HepG2 (cell line): ENCODE results near the gene PFAS. TPM values are rescaled to one million over a fixed set of nuclear protein-coding genes. Genes with fewer than 3 reads are reported as not detected.

Source experiments
- BCL6 ChIP-seq: IDR thresholded peaks from 2 replicates; pipeline ENCODE4 v1.6.1; 2016; ENCODE audit warnings: missing genetic modification reagents, missing compliant biosample characterization
- CEBPG ChIP-seq: IDR thresholded peaks from 2 replicates; pipeline ENCODE4 v1.6.1; 2016
- EP300 ChIP-seq, 3 experiments: sonication (generic) in 1 of 3; formaldehyde crosslinking in 1 of 3; IDR thresholded peaks; 2 replicates each; pipeline versions ENCODE4 v1.5.1 to v1.6.1; 2011 to 2020; ENCODE audit warnings: low read depth in 2 of 3, low read length in 2 of 3, borderline replicate concordance in 1 of 3, improper control_type of control experiment in 1 of 3, mild to moderate bottlenecking in 1 of 3, missing genetic modification reagents in 1 of 3, moderate library complexity in 1 of 3
- FOXA1 ChIP-seq, 2 experiments: fragments of 450-650 bp in 1 of 2; sonication (generic) in 1 of 2; formaldehyde crosslinking in 1 of 2; IDR thresholded peaks; 2 replicates each; pipeline versions ENCODE4 v1.4.0 to v1.6.1; 2016 to 2020; ENCODE audit warnings: missing genetic modification reagents in 1 of 2
- HCFC1 ChIP-seq: fragments of 150-350 bp; IDR thresholded peaks from 2 replicates; pipeline ENCODE4 v1.6.1; 2014; ENCODE audit warnings: low read depth, low read length
- JUNB ChIP-seq: sonication (generic); formaldehyde crosslinking; IDR thresholded peaks from 2 replicates; pipeline ENCODE4 v1.8.0; 2022; ENCODE audit warnings: missing genetic modification reagents, mild to moderate bottlenecking, borderline replicate concordance
- MEF2D ChIP-seq: sonication (generic); formaldehyde crosslinking; IDR thresholded peaks from 2 replicates; pipeline ENCODE4 v1.5.1; 2020; ENCODE audit warnings: mild to moderate bottlenecking, missing genetic modification reagents
- MYC ChIP-seq: sonication (generic); formaldehyde crosslinking; IDR thresholded peaks from 2 replicates; pipeline ENCODE4 v1.9.0; 2021; ENCODE audit warnings: missing genetic modification reagents, borderline replicate concordance
- PAWR ChIP-seq: sonication (generic); formaldehyde crosslinking; IDR thresholded peaks from 2 replicates; pipeline ENCODE4 v1.4.0; 2020; ENCODE audit warnings: missing genetic modification reagents, mild to moderate bottlenecking, borderline replicate concordance
- SP5 ChIP-seq: IDR thresholded peaks from 2 replicates; pipeline ENCODE4 v1.6.1; 2016; ENCODE audit warnings: low read depth, borderline replicate concordance
- ZC3H4 ChIP-seq: sonication (generic); formaldehyde crosslinking; IDR thresholded peaks from 2 replicates; pipeline ENCODE4 v1.4.0; 2020; ENCODE audit warnings: missing genetic modification reagents, borderline replicate concordance
- ZNF205 ChIP-seq: IDR thresholded peaks from 2 replicates; pipeline ENCODE4 v1.6.1; 2018; ENCODE audit warnings: missing biosample characterization, missing genetic modification reagents
- ZNF33B ChIP-seq: sonication (generic); formaldehyde crosslinking; IDR thresholded peaks from 2 replicates; pipeline ENCODE4 v1.5.1; 2020; ENCODE audit warnings: mild to moderate bottlenecking, missing genetic modification reagents
- ZNF556 ChIP-seq: sonication (generic); formaldehyde crosslinking; IDR thresholded peaks from 2 replicates; pipeline ENCODE4 v1.4.0; 2020; ENCODE audit warnings: mild to moderate bottlenecking, missing genetic modification reagents, borderline replicate concordance
- ZNF816 ChIP-seq: sonication (generic); formaldehyde crosslinking; IDR thresholded peaks from 2 replicates; pipeline ENCODE4 v1.8.0; 2022; ENCODE audit warnings: missing genetic modification reagents, mild to moderate bottlenecking, borderline replicate concordance
- ZNF850 ChIP-seq: sonication (generic); formaldehyde crosslinking; conservative IDR thresholded peaks from 2 replicates; pipeline ENCODE4 v1.9.0; 2021; ENCODE audit warnings: mild to moderate bottlenecking, missing genetic modification reagents
- ZSCAN22 ChIP-seq: sonication (generic); formaldehyde crosslinking; IDR thresholded peaks from 2 replicates; pipeline ENCODE4 v1.4.0; 2020; ENCODE audit warnings: mild to moderate bottlenecking, missing genetic modification reagents
- polyA plus RNA-seq, 8 experiments: library from polyadenylated mRNA; depleted of rRNA in 3 of 8; stranded (reverse) in 7 of 8; unstranded in 1 of 8; fragments of >200 nt; fragmentation: Illumina TruSeq in 4 of 8; extraction: Trizol in 4 of 8; gene quantifications; 2 replicates each; pipeline versions ENCODE4 v1.2.1 to v1.2.3, GENCODE V29; 2011 to 2016; ENCODE audit warnings: low read depth in 4 of 8, missing spikeins in 1 of 8, mixed read lengths in 1 of 8; ENCODE audit not compliant: insufficient read depth in 1 of 8
- total RNA-seq, 5 experiments: library from RNA; depleted of rRNA; stranded (reverse); fragments of >200 nt; fragmentation: Illumina TruSeq; extraction: Trizol; gene quantifications; 2 replicates each; pipeline ENCODE4 v1.2.3, GENCODE V29; 2016; ENCODE audit warnings: low read depth in 1 of 5
- TF ChIP-seq, protein P1 (sequence below): IDR thresholded peaks from 2 replicates; pipeline ENCODE4 v1.6.1; 2012; ENCODE audit warnings: low read depth, low read length, improper control_type of control experiment
- TF ChIP-seq, protein P2 (sequence below): sonication (generic); formaldehyde crosslinking; IDR thresholded peaks from 2 replicates; pipeline ENCODE4 v1.4.0; 2020; ENCODE audit warnings: missing genetic modification reagents
- TF ChIP-seq, protein P3 (sequence below): sonication (generic); formaldehyde crosslinking; IDR thresholded peaks from 2 replicates; pipeline ENCODE4 v1.4.0; 2020; ENCODE audit warnings: missing genetic modification reagents, mild to moderate bottlenecking, borderline replicate concordance

The PFAS gene
- total and polyA plus RNA-seq, 2 of the 13 experiments (the other 11 are each of a cell fraction or from before 2014, with no cell fraction given), result 49.4 to 58.2 TPM

DNA sequence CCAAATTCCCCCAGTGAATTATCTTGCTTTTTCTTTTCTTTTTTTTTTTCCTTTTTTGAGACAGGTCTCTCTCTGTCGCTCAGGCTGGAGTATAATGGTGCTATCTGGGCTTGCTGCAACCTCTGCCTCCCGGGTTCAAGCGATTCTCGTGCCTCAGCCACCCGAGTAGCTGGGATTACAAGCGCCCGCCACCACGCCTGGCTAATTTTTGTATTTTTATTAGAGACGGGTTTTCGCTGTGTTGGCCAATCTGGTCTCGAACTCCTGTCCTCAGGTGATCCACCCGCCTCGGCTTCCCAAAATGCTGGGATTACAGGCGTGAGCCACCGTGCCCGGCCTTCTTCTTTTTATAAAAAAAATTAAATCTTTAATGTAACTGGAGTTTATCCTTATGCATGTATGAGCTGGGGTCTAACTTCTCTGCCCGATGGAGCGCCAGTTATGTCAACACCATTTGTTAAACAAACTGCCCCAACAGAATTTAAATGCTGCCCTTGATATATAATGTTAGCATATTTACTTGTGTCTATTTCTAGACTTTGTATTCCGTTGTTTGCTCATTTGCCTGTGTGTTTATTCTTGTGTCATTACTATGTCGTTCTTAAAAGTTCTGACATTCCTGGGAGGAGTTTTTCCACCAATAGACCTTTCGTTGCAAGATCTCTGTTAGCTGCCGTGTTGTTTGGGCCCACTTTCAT is 38.2 kb upstream of the PFAS start (continued):
- TF ChIP-seq ZC3H4 (CRISPR knock-in tag) (no peak), JUNB (CRISPR knock-in tag) (0 out of 2 replicates have a peak, but pooled peaks have one; percentile 2), SP5 (CRISPR knock-in tag) (peak; percentile 95), ZNF33B (CRISPR knock-in tag) (no peak), BCL6 (CRISPR knock-in tag) (peak; percentile 95), ZSCAN22 (no peak), FOXA1 (IDR thresholded peaks at IDR 0.05) (peak; percentile 96), FOXA1 (CRISPR knock-in tag; IDR thresholded peaks at IDR 0.05) (peak; percentile 86), MEF2D (CRISPR knock-in tag) (peak; percentile 69; the same call in 1 of the 2 replicates), HCFC1 (no peak), ZNF850 (CRISPR knock-in tag) (0 out of 2 replicates have a peak, but pooled peaks have one; percentile 61), PAWR (CRISPR knock-in tag) (no peak), MYC (CRISPR knock-in tag) (no peak), ZNF816 (CRISPR knock-in tag) (peak; percentile 83; the same call in 1 of the 2 replicates), ZNF205 (peak; percentile 64; the same call in 1 of the 2 replicates), ZNF556 (CRISPR knock-in tag) (peak; percentile 7; the same call in 1 of the 2 replicates), EP300 (IDR thresholded peaks at IDR 0.05; ENCODE audit: low read depth in 2 of 2, low read length in 2 of 2) (peak; percentile 37 to 76; a peak in 3 of 4 replicates), EP300 (CRISPR knock-in tag; IDR thresholded peaks at IDR 0.05; ENCODE audit: borderline replicate concordance) (no peak), CEBPG (CRISPR knock-in tag) (peak; percentile 42)
- TF ChIP-seq, protein P1, sequence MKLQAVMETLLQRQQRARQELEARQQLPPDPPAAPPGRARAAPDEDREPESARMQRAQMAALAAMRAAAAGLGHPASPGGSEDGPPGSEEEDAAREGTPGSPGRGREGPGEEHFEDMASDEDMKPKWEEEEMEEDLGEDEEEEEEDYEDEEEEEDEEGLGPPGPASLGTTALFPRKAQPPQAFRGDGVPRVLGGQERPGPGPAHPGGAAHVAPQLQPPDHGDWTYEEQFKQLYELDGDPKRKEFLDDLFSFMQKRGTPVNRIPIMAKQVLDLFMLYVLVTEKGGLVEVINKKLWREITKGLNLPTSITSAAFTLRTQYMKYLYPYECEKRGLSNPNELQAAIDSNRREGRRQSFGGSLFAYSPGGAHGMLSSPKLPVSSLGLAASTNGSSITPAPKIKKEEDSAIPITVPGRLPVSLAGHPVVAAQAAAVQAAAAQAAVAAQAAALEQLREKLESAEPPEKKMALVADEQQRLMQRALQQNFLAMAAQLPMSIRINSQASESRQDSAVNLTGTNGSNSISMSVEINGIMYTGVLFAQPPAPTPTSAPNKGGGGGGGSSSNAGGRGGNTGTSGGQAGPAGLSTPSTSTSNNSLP, result peak; percentile 94
- TF ChIP-seq, protein P2, sequence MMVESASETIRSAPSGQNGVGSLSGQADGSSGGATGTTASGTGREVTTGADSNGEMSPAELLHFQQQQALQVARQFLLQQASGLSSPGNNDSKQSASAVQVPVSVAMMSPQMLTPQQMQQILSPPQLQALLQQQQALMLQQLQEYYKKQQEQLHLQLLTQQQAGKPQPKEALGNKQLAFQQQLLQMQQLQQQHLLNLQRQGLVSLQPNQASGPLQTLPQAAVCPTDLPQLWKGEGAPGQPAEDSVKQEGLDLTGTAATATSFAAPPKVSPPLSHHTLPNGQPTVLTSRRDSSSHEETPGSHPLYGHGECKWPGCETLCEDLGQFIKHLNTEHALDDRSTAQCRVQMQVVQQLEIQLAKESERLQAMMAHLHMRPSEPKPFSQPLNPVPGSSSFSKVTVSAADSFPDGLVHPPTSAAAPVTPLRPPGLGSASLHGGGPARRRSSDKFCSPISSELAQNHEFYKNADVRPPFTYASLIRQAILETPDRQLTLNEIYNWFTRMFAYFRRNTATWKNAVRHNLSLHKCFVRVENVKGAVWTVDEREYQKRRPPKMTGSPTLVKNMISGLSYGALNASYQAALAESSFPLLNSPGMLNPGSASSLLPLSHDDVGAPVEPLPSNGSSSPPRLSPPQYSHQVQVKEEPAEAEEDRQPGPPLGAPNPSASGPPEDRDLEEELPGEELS (CRISPR knock-in tag), result peak; percentile 81
- TF ChIP-seq, protein P3, sequence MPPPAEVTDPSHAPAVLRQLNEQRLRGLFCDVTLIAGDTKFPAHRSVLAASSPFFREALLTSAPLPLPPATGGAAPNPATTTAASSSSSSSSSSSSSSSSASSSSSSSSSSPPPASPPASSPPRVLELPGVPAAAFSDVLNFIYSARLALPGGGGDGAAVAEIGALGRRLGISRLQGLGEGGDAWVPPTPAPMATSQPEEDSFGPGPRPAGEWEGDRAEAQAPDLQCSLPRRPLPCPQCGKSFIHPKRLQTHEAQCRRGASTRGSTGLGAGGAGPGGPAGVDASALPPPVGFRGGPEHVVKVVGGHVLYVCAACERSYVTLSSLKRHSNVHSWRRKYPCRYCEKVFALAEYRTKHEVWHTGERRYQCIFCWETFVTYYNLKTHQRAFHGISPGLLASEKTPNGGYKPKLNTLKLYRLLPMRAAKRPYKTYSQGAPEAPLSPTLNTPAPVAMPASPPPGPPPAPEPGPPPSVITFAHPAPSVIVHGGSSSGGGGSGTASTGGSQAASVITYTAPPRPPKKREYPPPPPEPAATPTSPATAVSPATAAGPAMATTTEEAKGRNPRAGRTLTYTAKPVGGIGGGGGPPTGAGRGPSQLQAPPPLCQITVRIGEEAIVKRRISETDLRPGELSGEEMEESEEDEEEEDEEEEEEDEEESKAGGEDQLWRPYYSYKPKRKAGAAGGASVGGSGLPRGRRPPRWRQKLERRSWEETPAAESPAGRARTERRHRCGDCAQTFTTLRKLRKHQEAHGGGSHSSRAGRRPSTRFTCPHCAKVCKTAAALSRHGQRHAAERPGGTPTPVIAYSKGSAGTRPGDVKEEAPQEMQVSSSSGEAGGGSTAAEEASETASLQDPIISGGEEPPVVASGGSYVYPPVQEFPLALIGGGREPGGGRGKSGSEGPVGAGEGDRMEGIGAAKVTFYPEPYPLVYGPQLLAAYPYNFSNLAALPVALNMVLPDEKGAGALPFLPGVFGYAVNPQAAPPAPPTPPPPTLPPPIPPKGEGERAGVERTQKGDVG (CRISPR knock-in tag), result no peak
